Measurements from ENCODE around the gene EPB41L4A.

EPB41L4A gene

GRCh38 chr5:112239996-112240395, 179.1 kb downstream of the EPB41L4A start:
- CTCF ChIA-PET, result interaction anchor here (0.7 kb wide), 1 partner anchor 181 kb away, joined by 3 read pairs; no protein-coding TSS in a partner anchor

GRCh38 chr5:112238473-112238872, 180.6 kb downstream of the EPB41L4A start:
- no peak for DNase-seq (ENCODE audit: extremely low spot score)
- TF ChIP-seq SP1 (IDR thresholded peaks at IDR 0.05), result no peak
- TF ChIP-seq FOXM1 (IDR thresholded peaks at IDR 0.05; ENCODE audit: borderline replicate concordance), result no peak
- no peak for TF ChIP-seq SUZ12 (IDR thresholded peaks at IDR 0.05)
- no peak for TF ChIP-seq BHLHE40 (IDR thresholded peaks at IDR 0.05; ENCODE audit: borderline replicate concordance)
- TF ChIP-seq LEF1 (IDR thresholded peaks at IDR 0.05; ENCODE audit: borderline replicate concordance), result no peak
- no peak for TF ChIP-seq TARDBP (IDR thresholded peaks at IDR 0.05)
- TF ChIP-seq CTBP1 (IDR thresholded peaks at IDR 0.05; ENCODE audit: borderline replicate concordance), result no peak
- ChIA-PET POLR2A (no interaction called here), CTCF (no interaction called here)

More at GRCh38 chr5:112239996-112240395, 179.1 kb downstream of the EPB41L4A start:
- POLR2A ChIA-PET, result no interaction called here
- DNase-seq (ENCODE audit: extremely low spot score), result peak; percentile 13
- TF ChIP-seq ELF4 (IDR thresholded peaks at IDR 0.05) (no peak), ZNF384 (IDR thresholded peaks at IDR 0.05) (no peak), FOXA1 (IDR thresholded peaks at IDR 0.05) (no peak), SUZ12 (IDR thresholded peaks at IDR 0.05) (no peak), ARNT (IDR thresholded peaks at IDR 0.05) (no peak), SP1 (IDR thresholded peaks at IDR 0.05) (no peak)

- CTCF ChIA-PET, result interaction anchor here (0.5 kb wide), 1 partner anchor 18 kb away, joined by 3 read pairs; no protein-coding TSS in a partner anchor
- no peak for DNase-seq (ENCODE audit: extremely low spot score)
- TF ChIP-seq HDGF (IDR thresholded peaks at IDR 0.05; ENCODE audit: borderline replicate concordance) (no peak), PKNOX1 (IDR thresholded peaks at IDR 0.05) (no peak), FOXK2 (IDR thresholded peaks at IDR 0.05) (no peak), SP1 (IDR thresholded peaks at IDR 0.05) (no peak), FOXM1 (IDR thresholded peaks at IDR 0.05; ENCODE audit: borderline replicate concordance) (no peak), ARNT (IDR thresholded peaks at IDR 0.05) (no peak), ZNF384 (IDR thresholded peaks at IDR 0.05) (no peak), LEF1 (IDR thresholded peaks at IDR 0.05; ENCODE audit: borderline replicate concordance) (no peak), CTBP1 (IDR thresholded peaks at IDR 0.05; ENCODE audit: borderline replicate concordance) (no peak), BHLHE40 (IDR thresholded peaks at IDR 0.05; ENCODE audit: borderline replicate concordance) (no peak), ELF4 (IDR thresholded peaks at IDR 0.05) (no peak), SUZ12 (IDR thresholded peaks at IDR 0.05) (no peak), NFRKB (IDR thresholded peaks at IDR 0.05) (no peak), L3MBTL2 (conservative IDR thresholded peaks at IDR 0.05) (no peak), TARDBP (IDR thresholded peaks at IDR 0.05) (no peak), FOXA1 (IDR thresholded peaks at IDR 0.05) (no peak)
- POLR2A ChIA-PET, result no interaction called here
Observed at GRCh38 chr5:112237456-112237855, 181.6 kb downstream of the EPB41L4A start.

GRCh38 chr5:112234000-112234399, 185.1 kb downstream of the EPB41L4A start:
- no peak for TF ChIP-seq ZNF384 (IDR thresholded peaks at IDR 0.05)
- no peak for TF ChIP-seq LEF1 (IDR thresholded peaks at IDR 0.05; ENCODE audit: borderline replicate concordance)
- no peak for TF ChIP-seq CTBP1 (IDR thresholded peaks at IDR 0.05; ENCODE audit: borderline replicate concordance)
- TF ChIP-seq SUZ12 (IDR thresholded peaks at IDR 0.05), result no peak
- no peak for TF ChIP-seq ARNT (IDR thresholded peaks at IDR 0.05)
- no peak for TF ChIP-seq L3MBTL2 (conservative IDR thresholded peaks at IDR 0.05)
- no peak for TF ChIP-seq FOXA1 (IDR thresholded peaks at IDR 0.05)
- TF ChIP-seq TARDBP (IDR thresholded peaks at IDR 0.05), result no peak
- no peak for DNase-seq (ENCODE audit: extremely low spot score)
- POLR2A ChIA-PET, result no interaction called here
- CTCF ChIA-PET, result interaction anchor here (0.7 kb wide), 1 partner anchor 186 kb away, joined by 4 read pairs; no protein-coding TSS in a partner anchor

- TF ChIP-seq LEF1 (IDR thresholded peaks at IDR 0.05; ENCODE audit: borderline replicate concordance), result no peak
- POLR2A ChIA-PET, result no interaction called here
- DNase-seq (ENCODE audit: extremely low spot score), result no peak
- CTCF ChIA-PET, result no interaction called here
Observed at GRCh38 chr5:112232667-112233066, 186.4 kb downstream of the EPB41L4A start.

GRCh38 chr5:112230606-112231005, 188.5 kb downstream of the EPB41L4A start:
- ChIA-PET POLR2A (no interaction called here), CTCF (interaction anchor here (0.6 kb wide), 1 partner anchor 472 kb away, joined by 3 read pairs; no protein-coding TSS in a partner anchor)
- no peak for DNase-seq (ENCODE audit: extremely low spot score)

More at GRCh38 chr5:112230606-112231005, 188.5 kb downstream of the EPB41L4A start:
- no peak for TF ChIP-seq CTBP1 (IDR thresholded peaks at IDR 0.05; ENCODE audit: borderline replicate concordance)
- TF ChIP-seq FOXA1 (IDR thresholded peaks at IDR 0.05), result no peak
- no peak for TF ChIP-seq PKNOX1 (IDR thresholded peaks at IDR 0.05)
- no peak for TF ChIP-seq SP1 (IDR thresholded peaks at IDR 0.05)
- TF ChIP-seq ZNF384 (IDR thresholded peaks at IDR 0.05), result no peak
- no peak for TF ChIP-seq ARNT (IDR thresholded peaks at IDR 0.05)
- TF ChIP-seq HDGF (IDR thresholded peaks at IDR 0.05; ENCODE audit: borderline replicate concordance), result no peak
- TF ChIP-seq FOXM1 (IDR thresholded peaks at IDR 0.05; ENCODE audit: borderline replicate concordance), result no peak
- TF ChIP-seq FOXK2 (IDR thresholded peaks at IDR 0.05), result no peak
- TF ChIP-seq TARDBP (IDR thresholded peaks at IDR 0.05), result no peak
- no peak for TF ChIP-seq NFRKB (IDR thresholded peaks at IDR 0.05)
- no peak for TF ChIP-seq SUZ12 (IDR thresholded peaks at IDR 0.05)
- no peak for TF ChIP-seq L3MBTL2 (conservative IDR thresholded peaks at IDR 0.05)
- no peak for TF ChIP-seq BHLHE40 (IDR thresholded peaks at IDR 0.05; ENCODE audit: borderline replicate concordance)
- no peak for TF ChIP-seq ELF4 (IDR thresholded peaks at IDR 0.05)
- TF ChIP-seq LEF1 (IDR thresholded peaks at IDR 0.05; ENCODE audit: borderline replicate concordance), result no peak

Measured in HEK293T (cell line).